IPS-18a (cell line): ENCODE measurements around the gene DRAXIN.
A peak's percentile ranks its signal among the peaks of the same experiment; 100 is the strongest.

ENCODE experiments used
- H3K27ac ChIP-seq: one replicate; pipeline ENCODE4 v1.5.1; 2013; ENCODE audit warnings: low read length
- H3K27me3 ChIP-seq: one replicate; pipeline ENCODE4 v1.6.1; 2013; ENCODE audit warnings: mild to moderate bottlenecking, low read length; ENCODE audit not compliant: control insufficient read depth, insufficient read depth
- H3K36me3 ChIP-seq: one replicate; pipeline ENCODE4 v1.6.1; 2013; ENCODE audit warnings: low read depth, low read length; ENCODE audit not compliant: control insufficient read depth
- H3K4me1 ChIP-seq: one replicate; pipeline ENCODE4 v1.6.1; 2013; ENCODE audit warnings: low read depth, low read length; ENCODE audit not compliant: control insufficient read depth
- H3K4me3 ChIP-seq: one replicate; pipeline ENCODE4 v1.5.1; 2013; ENCODE audit warnings: low read length
- H3K9ac ChIP-seq: one replicate; pipeline ENCODE4 v1.6.1; 2013; ENCODE audit warnings: mild to moderate bottlenecking, low read length, moderate library complexity
- H3K9me3 ChIP-seq: one replicate; pipeline ENCODE4 v1.6.1; 2013; ENCODE audit warnings: low read depth, low read length; ENCODE audit not compliant: control insufficient read depth

Gene DRAXIN

GRCh38 chr1:11649624-11650330 is 41.7 kb upstream of the DRAXIN start:
- H3K4me3 ChIP-seq: no peak overlapping the region
- no peak overlapping the region for H3K9ac ChIP-seq
- no peak overlapping the region for H3K27ac ChIP-seq

GRCh38 chr1:11650331-11650991 is 41.0 kb upstream of the DRAXIN start:
- Histone ChIP-seq H3K9ac (no peak overlapping the region), H3K36me3 (no peaks in the 10 kb centered on the region), H3K27me3 (peaks cover 50% of the 10 kb centered on the region), H3K9me3 (no peaks in the 10 kb centered on the region), H3K4me3 (peak overlapping the region; percentile 7), H3K27ac (no peak overlapping the region), H3K4me1 (peaks cover 9% of the 10 kb centered on the region)

More at GRCh38 chr1:11649624-11650330, 41.7 kb upstream of the DRAXIN start:
- H3K27me3 ChIP-seq: peaks cover 50% of the 10 kb centered on the region
- H3K4me1 ChIP-seq: peaks cover 7% of the 10 kb centered on the region
- H3K36me3 ChIP-seq: no peaks in the 10 kb centered on the region
- no peaks in the 10 kb centered on the region for H3K9me3 ChIP-seq

GRCh38 chr1:11651017-11651416 is 40.5 kb upstream of the DRAXIN start:
- Histone ChIP-seq H3K27me3 (peaks cover 50% of the 10 kb centered on the region), H3K36me3 (no peaks in the 10 kb centered on the region), H3K9ac (no peak overlapping the region), H3K9me3 (no peaks in the 10 kb centered on the region), H3K4me1 (peaks cover 14% of the 10 kb centered on the region), H3K27ac (no peak overlapping the region), H3K4me3 (peak overlapping the region; percentile 7)

GRCh38 chr1:11652203-11652780 is 39.2 kb upstream of the DRAXIN start:
- Histone ChIP-seq H3K9ac (no peak overlapping the region), H3K4me1 (peaks cover 14% of the 10 kb centered on the region), H3K36me3 (no peaks in the 10 kb centered on the region), H3K27me3 (peaks cover 50% of the 10 kb centered on the region), H3K9me3 (no peaks in the 10 kb centered on the region), H3K27ac (no peak overlapping the region), H3K4me3 (no peak overlapping the region)

- no peaks in the 10 kb centered on the region for H3K9me3 ChIP-seq
- peaks cover 14% of the 10 kb centered on the region for H3K4me1 ChIP-seq
- H3K9ac ChIP-seq: peak overlapping the region; percentile 13
- H3K36me3 ChIP-seq: no peaks in the 10 kb centered on the region
- H3K27me3 ChIP-seq: peaks cover 50% of the 10 kb centered on the region
- H3K4me3 ChIP-seq: peak overlapping the region; percentile 61
- no peak overlapping the region for H3K27ac ChIP-seq
Measured at GRCh38 chr1:11653101-11653860, 38.2 kb upstream of the DRAXIN start.

GRCh38 chr1:11653861-11654136 is 37.7 kb upstream of the DRAXIN start:
- H3K9me3 ChIP-seq: no peaks in the 10 kb centered on the region
- H3K27me3 ChIP-seq: peaks cover 50% of the 10 kb centered on the region
- H3K4me3 ChIP-seq: peak overlapping the region; percentile 61
- no peak overlapping the region for H3K27ac ChIP-seq
- H3K9ac ChIP-seq: peak overlapping the region; percentile 13
- peaks cover 14% of the 10 kb centered on the region for H3K4me1 ChIP-seq
- no peaks in the 10 kb centered on the region for H3K36me3 ChIP-seq

GRCh38 chr1:11654137-11654938 is 37.2 kb upstream of the DRAXIN start, which contains the start of the genes FBXO2 and FBXO44:
TSS of gene FBXO2 (minus strand) at chr1:11654429. CDS start at chr1:11654340, 89 bp downstream.
TSS of gene FBXO44 (plus strand) at chr1:11654877. CDS start at chr1:11655836, 959 bp downstream.
- Histone ChIP-seq H3K4me3 (peak within 1 kb of the TSS; percentile 62), H3K4me1 (peaks cover 14% of the 10 kb centered on the region), H3K36me3 (no peaks in the 10 kb centered on the region), H3K27ac (no peak within 1 kb of the TSS), H3K9ac (peak within 1 kb of the TSS; percentile 32), H3K27me3 (peaks cover 48% of the 10 kb centered on the region), H3K9me3 (no peaks in the 10 kb centered on the region)

- peaks cover 14% of the 10 kb centered on the region for H3K4me1 ChIP-seq
- peak overlapping the region; percentile 32 for H3K9ac ChIP-seq
- H3K27me3 ChIP-seq: peaks cover 40% of the 10 kb centered on the region
- peak overlapping the region; percentile 62 for H3K4me3 ChIP-seq
- peaks cover under 1% of the 10 kb centered on the region for H3K36me3 ChIP-seq
- no peak overlapping the region for H3K27ac ChIP-seq
- H3K9me3 ChIP-seq: no peaks in the 10 kb centered on the region
Measured at GRCh38 chr1:11654939-11655808, 36.3 kb upstream of the DRAXIN start.

- peaks cover 14% of the 10 kb centered on the region for H3K4me1 ChIP-seq
- peaks cover 6% of the 10 kb centered on the region for H3K36me3 ChIP-seq
- H3K27me3 ChIP-seq: peaks cover 15% of the 10 kb centered on the region
- H3K4me3 ChIP-seq: no peak overlapping the region
- no peak overlapping the region for H3K27ac ChIP-seq
- H3K9me3 ChIP-seq: no peaks in the 10 kb centered on the region
- no peak overlapping the region for H3K9ac ChIP-seq
Measured at GRCh38 chr1:11657654-11658053, 33.9 kb upstream of the DRAXIN start.

GRCh38 chr1:11658542-11658941 is 33.0 kb upstream of the DRAXIN start:
- Histone ChIP-seq H3K4me3 (no peak overlapping the region), H3K9ac (no peak overlapping the region), H3K36me3 (peaks cover 6% of the 10 kb centered on the region)

More at GRCh38 chr1:11658542-11658941, 33.0 kb upstream of the DRAXIN start:
- no peak overlapping the region for H3K27ac ChIP-seq
- no peaks in the 10 kb centered on the region for H3K9me3 ChIP-seq
- H3K27me3 ChIP-seq: peaks cover 10% of the 10 kb centered on the region
- peaks cover 7% of the 10 kb centered on the region for H3K4me1 ChIP-seq
